H1 (cell line): ENCODE results near the gene ERG28. TPM values are rescaled to one million over a fixed set of nuclear protein-coding genes. Genes with fewer than 3 reads are reported as not detected.

ENCODE experiments used
- CTCF ChIA-PET: fragments of 300-600 bp; sonication (Branson Sonifier 250); formaldehyde crosslinking; loops from one replicate; lab custom pipeline; 2021; ENCODE audit not compliant: partially characterized antibody; lab: Charles Lee
- POLR2A ChIA-PET: fragments of 300-600 bp; sonication (Branson Sonifier 250); formaldehyde crosslinking; loops from one replicate; lab custom pipeline; 2021; ENCODE audit warnings: inconsistent platforms; ENCODE audit not compliant: partially characterized antibody; lab: Charles Lee
- DNase-seq, 2 experiments: peaks; one replicate each; pipeline versions ENCODE4 v3.0.0 to v3.0.0-alpha.2; 2010 to 2022; ENCODE audit warnings: low spot score in 2 of 2, low read depth in 1 of 2, mixed read lengths in 1 of 2
- FAIRE-seq: peaks from 2 replicates; lab custom pipeline; 2011; peaks lifted over from hg19 to GRCh38; lab: Jason Lieb, UNC
- H2AFZ ChIP-seq: 2 replicates; pipeline ENCODE4 v1.8.1; 2012; ENCODE audit warnings: low read length, inconsistent platforms
- H2AK5ac ChIP-seq: 2 replicates; pipeline ENCODE4 v1.6.1; 2013; ENCODE audit warnings: low read depth, low read length
- H2BK120ac ChIP-seq: replicated peaks from 2 replicates; pipeline ENCODE3; 2013; ENCODE audit warnings: low read depth, low read length, inconsistent platforms
- H2BK12ac ChIP-seq: 2 replicates; pipeline ENCODE4 v1.6.1; 2013; ENCODE audit warnings: low read depth, low read length
- H2BK15ac ChIP-seq: 2 replicates; pipeline ENCODE4 v1.6.1; 2013; ENCODE audit warnings: low read length
- H2BK20ac ChIP-seq: 2 replicates; pipeline ENCODE4 v1.6.1; 2013; ENCODE audit warnings: low read length
- H2BK5ac ChIP-seq: 2 replicates; pipeline ENCODE4 v1.6.1; 2013; ENCODE audit warnings: low read depth, low read length
- H3K14ac ChIP-seq: 2 replicates; pipeline ENCODE4 v1.6.1; 2013; ENCODE audit warnings: inconsistent platforms; ENCODE audit not compliant: insufficient read length
- H3K18ac ChIP-seq: 2 replicates; pipeline ENCODE4 v1.6.1; 2013; ENCODE audit warnings: low read length; ENCODE audit errors: extremely low read depth
- H3K23ac ChIP-seq: 2 replicates; pipeline ENCODE4 v1.6.1; 2013; ENCODE audit warnings: inconsistent platforms; ENCODE audit not compliant: insufficient read length
- H3K23me2 ChIP-seq: 2 replicates; pipeline ENCODE4 v1.6.1; 2013; ENCODE audit warnings: low read depth, low read length
- H3K27ac ChIP-seq: 2 replicates; pipeline ENCODE4 v1.6.1; 2011; ENCODE audit warnings: low read depth, low read length, inconsistent platforms
- H3K27me3 ChIP-seq, 4 experiments: replicated peaks in 1 of 4; 1 replicate in 1 of 4; 2 replicates in 3 of 4; pipeline versions ENCODE4 v1.6.1 to v1.8.1; 2011 to 2013; ENCODE audit warnings: low read length in 3 of 4, mild to moderate bottlenecking in 3 of 4, inconsistent platforms in 2 of 4, mixed read lengths in 2 of 4, moderate library complexity in 1 of 4; ENCODE audit not compliant: control insufficient read depth in 3 of 4, insufficient read depth in 3 of 4; ENCODE audit errors: extremely low read depth in 1 of 4
- H3K36me3 ChIP-seq, 4 experiments: 2 replicates each; pipeline versions ENCODE4 v1.6.1 to v1.8.1; 2011 to 2013; ENCODE audit warnings: mild to moderate bottlenecking in 4 of 4, low read length in 3 of 4, moderate library complexity in 2 of 4, control low read depth in 1 of 4, inconsistent platforms in 1 of 4; ENCODE audit not compliant: insufficient read depth in 4 of 4, control insufficient read depth in 2 of 4
- H3K4ac ChIP-seq: replicated peaks from 2 replicates; pipeline ENCODE3; 2013; ENCODE audit warnings: low read length, low read depth, mixed read lengths, inconsistent platforms; ENCODE audit not compliant: insufficient read length
- H3K4me1 ChIP-seq, 4 experiments: replicated peaks in 1 of 4; 1 replicate in 1 of 4; 2 replicates in 3 of 4; pipeline versions ENCODE4 v1.6.1 to v1.8.1; 2011 to 2013; ENCODE audit warnings: low read length in 3 of 4, inconsistent platforms in 2 of 4, mixed read lengths in 1 of 4; ENCODE audit not compliant: insufficient read depth in 4 of 4, control insufficient read depth in 3 of 4
- H3K4me2 ChIP-seq, 2 experiments: 2 replicates each; pipeline versions ENCODE4 v1.6.1 to v1.8.1; 2011 to 2013; ENCODE audit warnings: low read depth in 2 of 2, low read length in 2 of 2, control low read depth in 1 of 2, inconsistent platforms in 1 of 2, mild to moderate bottlenecking in 1 of 2; ENCODE audit not compliant: insufficient read depth in 1 of 2
- H3K4me3 ChIP-seq, 4 experiments: fragments of 200-600, 300-600 bp in 1 of 4; sonication (generic), shearing (Covaris generic), sonication (Bioruptor Twin) in 1 of 4; 2 replicates each; pipeline versions ENCODE4 v1.5.1 to v1.8.1; 2011 to 2016; ENCODE audit warnings: low read length in 4 of 4, low read depth in 3 of 4, control low read depth in 2 of 4, inconsistent platforms in 2 of 4, mild to moderate bottlenecking in 2 of 4, mixed read lengths in 1 of 4, moderate library complexity in 1 of 4; ENCODE audit not compliant: insufficient read depth in 2 of 4; ENCODE audit errors: extremely low read depth in 1 of 4
- H3K56ac ChIP-seq: replicated peaks from 2 replicates; pipeline ENCODE3; 2013; ENCODE audit warnings: low read depth, mild to moderate bottlenecking, mixed read lengths, low read length, inconsistent platforms; ENCODE audit not compliant: insufficient read length
- H3K79me1 ChIP-seq: 2 replicates; pipeline ENCODE4 v1.6.1; 2013; ENCODE audit warnings: low read depth, low read length, control low read depth
- H3K79me2 ChIP-seq, 2 experiments: 2 replicates each; pipeline versions ENCODE4 v1.6.1 to v1.8.1; 2012 to 2013; ENCODE audit warnings: low read length in 2 of 2, mild to moderate bottlenecking in 2 of 2, inconsistent platforms in 1 of 2; ENCODE audit not compliant: insufficient read depth in 2 of 2, control insufficient read depth in 1 of 2
- H3K9ac ChIP-seq, 4 experiments: replicated peaks in 1 of 4; 1 replicate in 1 of 4; 2 replicates in 3 of 4; pipeline versions ENCODE4 v1.6.1 to v1.8.1; 2011 to 2013; ENCODE audit warnings: low read depth in 3 of 4, low read length in 3 of 4, control low read depth in 2 of 4, mild to moderate bottlenecking in 2 of 4, moderate library complexity in 2 of 4, inconsistent platforms in 1 of 4; ENCODE audit errors: extremely low read depth in 1 of 4
- H3K9me3 ChIP-seq, 2 experiments: 2 replicates each; pipeline versions ENCODE4 v1.6.1 to v1.8.1; 2012 to 2013; ENCODE audit warnings: mild to moderate bottlenecking in 2 of 2, moderate library complexity in 2 of 2, control low read depth in 1 of 2, inconsistent platforms in 1 of 2, low read depth in 1 of 2, low read length in 1 of 2, mixed read lengths in 1 of 2; ENCODE audit not compliant: insufficient read depth in 2 of 2
- H4K20me1 ChIP-seq, 2 experiments: replicated peaks in 1 of 2; 2 replicates each; pipeline versions ENCODE3 to v1.8.1; 2011 to 2013; ENCODE audit warnings: inconsistent platforms in 2 of 2, low read length in 2 of 2, mild to moderate bottlenecking in 1 of 2; ENCODE audit not compliant: insufficient read depth in 2 of 2, control insufficient read depth in 1 of 2
- H4K5ac ChIP-seq: 2 replicates; pipeline ENCODE4 v1.6.1; 2013; ENCODE audit warnings: low read length, low read depth, mixed read lengths, inconsistent platforms; ENCODE audit not compliant: insufficient read length
- H4K8ac ChIP-seq: 2 replicates; pipeline ENCODE4 v1.8.0; 2013; ENCODE audit warnings: mild to moderate bottlenecking, moderate library complexity, low read length, inconsistent platforms; ENCODE audit not compliant: insufficient read depth; ENCODE audit errors: extremely low read depth
- H4K91ac ChIP-seq: replicated peaks from 2 replicates; pipeline ENCODE3; 2013; ENCODE audit warnings: low read length, mixed read lengths, inconsistent platforms; ENCODE audit not compliant: insufficient read length
- BCL11A ChIP-seq, 2 experiments: IDR thresholded peaks; one replicate each; pipeline ENCODE4 v1.6.1; 2011; ENCODE audit warnings: low read depth in 2 of 2, low read length in 2 of 2, mild to moderate bottlenecking in 2 of 2
- BRCA1 ChIP-seq: IDR thresholded peaks from 2 replicates; pipeline ENCODE4 v1.6.1; 2012; ENCODE audit warnings: low read depth, low read length, improper control_type of control experiment
- GTF2F1 ChIP-seq: IDR thresholded peaks from 2 replicates; pipeline ENCODE4 v1.6.1; 2012; ENCODE audit warnings: low read depth, low read length, improper control_type of control experiment, borderline replicate concordance
- MAFK ChIP-seq: IDR thresholded peaks from 2 replicates; pipeline ENCODE4 v1.6.1; 2012; ENCODE audit warnings: low read depth, mild to moderate bottlenecking, improper control_type of control experiment, low read length
- WGBS, 2 experiments: shearing (Covaris generic) in 1 of 2; methylation state at CpG; one replicate each; pipeline versions ENCODE4 v1.1.6 to v1.1.7; 2013 to 2015; ENCODE audit warnings: low lambda C conversion rate in 2 of 2, mixed read lengths in 2 of 2, inconsistent platforms in 1 of 2, low coverage in 1 of 2, missing lambda C conversion rate in 1 of 2; ENCODE audit not compliant: insufficient replicate concordance in 2 of 2, insufficient coverage in 1 of 2, insufficient read length in 1 of 2; ENCODE audit errors: extremely low coverage in 1 of 2, missing lambda C conversion rate in 1 of 2; 5-methylcytosine and 5-hydroxymethylcytosine counted together
- polyA plus RNA-seq, 7 experiments: library from polyadenylated mRNA; depleted of rRNA in 3 of 7; stranded (reverse) in 5 of 7; unstranded in 2 of 7; fragments of >200 nt in 5 of 7; fragments of 200-250 nt in 2 of 7; gene quantifications; 1 replicate in 5 of 7; 2 replicates in 1 of 7; 4 replicates in 1 of 7; pipeline versions ENCODE4 v1.2.1 to v1.2.3, GENCODE V29; 2011 to 2013; ENCODE audit warnings: missing spikeins in 2 of 7, mixed read lengths in 2 of 7
- total RNA-seq: library from RNA; stranded (reverse); fragmentation: NEBNext Ultra II Directional; extraction: Animal tissue kit (Norgen Biotek cat#: 25700); gene quantifications from 2 replicates; pipeline ENCODE4 v1.2.1, GENCODE V29; 2021

The ERG28 gene
- total and polyA plus RNA-seq, 2 of the 8 experiments (the other 6 are each of a cell fraction or from before 2014, with no cell fraction given) = 32.6 to 56.7 TPM

- ChIA-PET POLR2A (interaction anchor here (0.7 kb wide), 1 partner anchor 12 kb away, joined by 3 read pairs; no protein-coding TSS in a partner anchor), CTCF (interaction anchor here (0.9 to 2.0 kb wide), 5 partner anchors 8 to 37 kb away, joined by 3 to 9 read pairs (median 4); no protein-coding TSS in a partner anchor)
- WGBS, 2 experiments = 80% methylated on average over 1 of the region's 1 CpG; no CpG with 5 or more reads in 1 of the 2 experiments
- Histone ChIP-seq H2BK12ac (no peak overlapping the region), H3K9ac (no peak overlapping the region), H2AFZ (no peak overlapping the region), H3K14ac (no peak overlapping the region), H3K4me3 (no peak overlapping the region), H3K4me2 (no peak overlapping the region), H4K5ac (no peak overlapping the region), H3K56ac (peak overlapping the region; percentile 20), H4K91ac (no peak overlapping the region), H3K4ac (no peak overlapping the region), H3K79me2 (no peaks in the 10 kb centered on the region), H3K9me3 (no peaks in the 10 kb centered on the region), H4K20me1 (no peaks in the 10 kb centered on the region), H4K8ac (no peak overlapping the region), H3K18ac (no peak overlapping the region), H3K27ac (no peak overlapping the region), H2BK5ac (no peak overlapping the region), H2BK20ac (no peak overlapping the region), H3K79me1 (no peaks in the 10 kb centered on the region), H3K23me2 (peaks cover 2% of the 10 kb centered on the region; the same call in 1 of the 2 replicates), H3K23ac (no peak overlapping the region), H3K36me3 (no peaks in the 10 kb centered on the region), H2BK15ac (no peak overlapping the region), H2BK120ac (no peak overlapping the region), H3K27me3 (no peaks in the 10 kb centered on the region), H2AK5ac (no peak overlapping the region), H3K4me1 (no peaks in the 10 kb centered on the region)
- FAIRE-seq (no peak), DNase-seq (no peak)
- TF ChIP-seq BCL11A (IDR thresholded peaks at IDR 0.05; ENCODE audit: low read depth in 2 of 2, low read length in 2 of 2) (no peak), MAFK (no peak), GTF2F1 (no peak), BRCA1 (no peak)
Observed at GRCh38 chr14:75619548-75619947, 41.1 kb downstream of the ERG28 start.
